ENCODE measurements around the gene SLC35E3.

Gene SLC35E3

GRCh38 chr12:68771223-68771925, 25.4 kb downstream of the SLC35E3 start:
- DNase-seq, result no peak

DNA sequence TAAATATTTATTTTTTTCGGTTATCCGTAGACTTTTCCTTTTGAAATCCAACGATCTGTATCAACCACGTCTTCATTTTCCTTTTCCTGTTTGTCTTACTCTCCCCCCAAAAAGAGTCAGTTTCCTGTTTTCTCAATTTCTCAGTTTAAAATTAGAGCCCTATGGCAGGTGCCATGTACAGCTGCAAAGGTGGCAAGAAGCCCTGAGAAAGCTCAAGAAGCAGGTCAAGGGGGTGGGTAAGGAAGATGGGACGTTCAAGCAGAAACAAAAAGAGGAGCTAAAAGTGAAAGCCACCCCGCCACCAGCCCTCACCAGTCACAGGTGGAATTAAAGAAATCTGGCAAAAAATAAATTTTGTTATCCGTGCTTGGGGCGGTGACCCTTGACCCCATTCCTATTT, 26.7 kb downstream of the SLC35E3 start:
- DNase-seq, result no peak

DNA sequence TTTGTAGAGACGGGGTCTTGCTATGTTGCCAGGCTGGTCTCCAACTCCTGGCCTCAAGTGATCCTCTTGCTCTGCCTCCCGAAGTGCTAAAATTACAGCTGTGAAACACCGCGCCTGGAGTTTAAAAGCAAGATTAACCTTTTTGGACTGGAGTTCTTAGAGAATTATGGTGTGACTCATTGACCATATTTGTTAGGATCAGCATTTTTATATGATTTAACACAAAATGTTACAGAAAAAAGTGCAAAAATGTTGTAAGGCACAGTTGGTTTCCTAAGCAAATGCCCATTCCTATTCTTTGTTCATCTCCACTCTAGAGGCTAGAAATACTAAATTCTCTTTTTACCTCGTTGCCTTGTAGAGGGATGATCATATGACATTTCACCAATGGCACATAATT, 27.6 kb downstream of the SLC35E3 start:
- DNase-seq, result no peak

- DNase-seq, result no peak
Observed at GRCh38 chr12:68775121-68775630, 29.2 kb downstream of the SLC35E3 start.

DNA sequence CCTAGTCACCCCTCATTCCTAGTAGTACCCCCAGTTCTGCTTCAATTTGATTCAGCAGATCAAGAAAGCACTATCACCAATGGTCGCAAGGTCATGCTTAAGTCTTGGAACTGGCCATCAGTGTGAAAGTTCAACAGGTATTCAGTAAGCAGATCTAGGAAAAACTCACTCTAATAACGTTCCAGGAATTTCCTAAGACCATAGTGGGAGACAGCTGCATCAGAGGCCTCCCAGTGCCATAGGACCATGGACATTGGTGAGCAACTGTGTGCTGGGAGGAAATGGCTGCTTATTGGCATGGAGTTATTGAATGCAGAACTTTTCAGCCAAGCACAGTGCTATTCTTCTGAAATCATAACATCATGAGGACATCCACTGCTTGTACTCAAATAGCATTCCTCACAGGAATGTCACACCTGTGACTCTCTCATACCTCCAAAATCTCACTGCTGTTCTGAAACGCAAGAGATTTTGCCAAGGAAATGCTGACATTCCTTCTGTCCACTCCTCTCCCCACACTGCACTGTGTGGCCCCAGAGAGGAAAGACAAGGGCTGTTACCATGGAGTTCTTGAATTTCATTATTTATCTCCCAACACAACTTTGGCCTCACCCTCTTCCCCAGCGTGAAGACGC, 31.1 kb downstream of the SLC35E3 start:
- DNase-seq, result no peak

GRCh38 chr12:68779280-68779679, 33.3 kb downstream of the SLC35E3 start:
- no peak for DNase-seq

GRCh38 chr12:68780731-68781130, 34.8 kb downstream of the SLC35E3 start:
- no peak for DNase-seq

GRCh38 chr12:68781728-68782127, 35.8 kb downstream of the SLC35E3 start:
- DNase-seq, result no peak

DNA sequence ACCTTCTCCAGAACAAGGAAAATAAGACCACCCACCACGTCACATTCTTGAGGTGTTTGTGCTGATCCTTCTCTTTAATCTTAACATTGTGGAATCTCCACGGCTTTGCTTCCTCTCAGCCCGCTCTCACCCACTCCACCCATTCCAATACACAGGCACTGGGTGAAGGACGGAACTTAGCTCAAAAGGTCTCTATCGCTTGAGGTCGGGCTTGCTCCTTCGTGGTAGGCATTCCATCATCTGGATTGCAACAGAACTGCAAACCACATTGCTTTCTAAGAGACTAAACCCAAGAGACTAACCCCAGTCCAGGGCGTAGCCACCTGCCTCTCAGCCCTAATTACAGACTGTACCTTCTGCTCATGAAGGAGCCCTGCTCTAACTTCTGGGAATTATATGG, 38.0 kb downstream of the SLC35E3 start:
- no peak for DNase-seq

DNA sequence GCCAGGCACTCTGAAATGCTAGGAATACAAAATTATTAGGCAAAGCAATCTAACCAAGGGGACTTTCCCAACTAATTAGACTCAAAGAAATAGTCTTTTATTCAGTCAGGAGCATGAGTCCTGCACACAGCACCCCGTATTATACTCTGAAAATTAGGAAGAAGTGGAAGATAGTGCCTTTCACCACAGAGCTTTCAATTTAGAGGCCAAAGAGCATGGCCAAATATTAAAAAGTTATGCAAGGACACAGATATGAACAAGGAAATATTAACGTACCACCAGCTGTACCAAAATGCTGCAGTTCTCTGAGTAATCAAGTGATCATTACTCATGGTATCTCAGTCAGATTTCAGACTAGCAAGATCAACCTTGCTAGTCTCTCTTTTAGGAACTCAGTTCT, 39.4 kb downstream of the SLC35E3 start:
- no peak for DNase-seq

GRCh38 chr12:68785823-68786222, 39.8 kb downstream of the SLC35E3 start:
- DNase-seq, result no peak

- DNase-seq, result no peak
Observed at GRCh38 chr12:68786929-68787328, 41.0 kb downstream of the SLC35E3 start.

DNA sequence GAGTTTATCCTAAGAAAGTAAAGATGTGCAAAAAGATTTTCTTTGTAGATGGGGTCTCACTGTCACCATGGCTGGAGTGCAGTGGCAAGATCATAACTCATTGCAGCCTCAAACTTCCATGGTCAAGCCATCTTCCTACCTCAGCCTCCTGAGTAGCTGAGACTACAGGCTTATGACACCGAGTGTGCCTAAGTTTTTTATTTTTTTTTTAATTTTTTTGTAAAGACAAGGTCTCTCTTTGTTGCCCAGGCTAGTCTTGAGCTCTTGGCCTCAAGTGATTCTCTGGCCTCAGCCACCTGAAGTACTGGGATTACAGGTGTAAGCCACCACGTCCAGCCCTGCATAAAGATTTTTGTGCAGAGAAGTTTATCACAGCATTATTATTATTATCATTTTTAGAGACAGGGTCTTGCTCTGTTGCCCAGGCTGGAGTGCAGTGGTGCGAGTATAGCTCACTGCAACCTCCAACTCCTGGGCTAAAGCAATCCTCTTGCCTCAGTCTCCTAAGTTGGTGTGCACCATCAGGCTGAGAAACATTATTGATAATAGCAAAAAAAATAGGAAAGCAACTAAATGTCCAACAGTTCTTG, 42.7 kb downstream of the SLC35E3 start:
- no peak for DNase-seq

DNA sequence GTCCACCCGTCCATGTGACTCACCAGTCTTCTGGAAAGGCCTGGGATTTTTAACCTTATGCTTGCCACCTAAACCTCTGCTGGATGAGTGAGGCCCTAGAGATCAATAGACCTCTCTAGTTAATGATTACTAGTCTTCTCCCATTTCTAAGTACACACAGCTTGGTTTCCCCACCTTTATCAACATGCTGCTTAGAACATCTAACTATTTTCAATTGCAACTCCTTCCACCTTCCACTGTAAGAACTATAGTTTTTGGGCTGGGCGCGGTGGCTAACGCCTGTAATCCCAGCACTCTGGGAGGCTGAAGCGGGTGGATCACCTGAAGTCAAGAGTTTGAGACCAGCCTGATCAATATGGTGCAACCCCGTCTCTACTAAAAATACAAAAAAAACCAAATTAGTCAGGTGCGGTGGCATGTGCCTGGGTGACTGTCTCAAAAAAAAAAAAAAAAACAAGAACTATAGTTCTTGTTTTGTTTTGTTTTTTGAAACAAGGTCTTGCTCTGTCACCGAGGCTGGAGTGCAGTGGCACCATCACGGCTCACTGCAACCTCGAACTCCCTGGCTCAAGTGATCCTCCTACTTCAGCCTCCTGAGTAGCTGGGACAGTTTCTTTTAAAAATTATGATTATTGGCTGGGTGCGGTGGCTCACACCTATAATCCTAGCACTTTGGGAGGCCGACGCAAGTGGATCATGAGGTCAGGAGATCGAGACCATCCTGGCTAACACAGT, 43.3 kb downstream of the SLC35E3 start:
- DNase-seq, result no peak

DNA sequence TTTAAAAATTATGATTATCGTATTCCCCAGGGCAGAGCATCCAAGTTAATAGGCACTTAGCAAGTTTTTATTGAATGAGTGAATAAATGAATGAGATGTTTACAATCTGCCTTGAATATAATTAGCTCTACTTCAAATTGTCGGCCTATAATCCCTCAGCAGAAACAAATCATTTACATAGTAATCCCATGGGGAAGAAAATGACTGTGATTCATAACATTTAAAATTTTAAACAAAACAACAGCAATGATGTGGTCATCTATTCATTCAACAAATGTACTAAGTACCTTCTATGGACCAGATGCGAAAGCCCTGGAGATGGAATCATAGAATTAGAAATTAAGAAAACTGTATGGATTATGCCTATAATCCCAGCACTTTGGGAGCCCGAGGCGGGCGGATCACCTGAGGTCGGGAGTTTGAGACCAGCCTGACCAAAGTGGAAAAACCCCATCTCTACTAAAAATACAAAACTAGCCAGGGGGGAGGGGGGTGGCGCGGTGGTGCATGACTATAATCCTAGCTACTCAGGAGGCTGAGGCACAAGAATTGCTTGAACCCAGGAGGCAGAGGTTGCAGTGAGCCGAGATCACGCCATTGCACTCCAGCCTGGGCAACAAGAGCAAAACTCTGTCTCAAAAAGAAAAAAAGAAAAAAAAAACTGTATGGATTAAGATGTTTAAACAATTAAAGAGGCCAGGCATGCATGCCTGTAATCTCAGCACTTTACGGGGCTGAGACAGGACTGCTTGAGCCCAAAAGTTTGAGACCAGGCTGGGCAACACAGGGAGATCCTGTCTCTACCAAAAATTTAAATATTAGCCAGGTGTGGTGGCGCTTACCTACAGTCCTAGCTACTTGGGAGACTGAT, 44.3 kb downstream of the SLC35E3 start:
- DNase-seq, result no peak

- DNase-seq, result no peak
Observed at GRCh38 chr12:68790952-68791234, 44.9 kb downstream of the SLC35E3 start.

GRCh38 chr12:68791897-68792481, 46.0 kb downstream of the SLC35E3 start:
- DNase-seq, result no peak

- DNase-seq, result no peak
Observed at GRCh38 chr12:68792952-68793351, 47.0 kb downstream of the SLC35E3 start.

GRCh38 chr12:68793436-68793835, 47.5 kb downstream of the SLC35E3 start:
- DNase-seq, result no peak

DNA sequence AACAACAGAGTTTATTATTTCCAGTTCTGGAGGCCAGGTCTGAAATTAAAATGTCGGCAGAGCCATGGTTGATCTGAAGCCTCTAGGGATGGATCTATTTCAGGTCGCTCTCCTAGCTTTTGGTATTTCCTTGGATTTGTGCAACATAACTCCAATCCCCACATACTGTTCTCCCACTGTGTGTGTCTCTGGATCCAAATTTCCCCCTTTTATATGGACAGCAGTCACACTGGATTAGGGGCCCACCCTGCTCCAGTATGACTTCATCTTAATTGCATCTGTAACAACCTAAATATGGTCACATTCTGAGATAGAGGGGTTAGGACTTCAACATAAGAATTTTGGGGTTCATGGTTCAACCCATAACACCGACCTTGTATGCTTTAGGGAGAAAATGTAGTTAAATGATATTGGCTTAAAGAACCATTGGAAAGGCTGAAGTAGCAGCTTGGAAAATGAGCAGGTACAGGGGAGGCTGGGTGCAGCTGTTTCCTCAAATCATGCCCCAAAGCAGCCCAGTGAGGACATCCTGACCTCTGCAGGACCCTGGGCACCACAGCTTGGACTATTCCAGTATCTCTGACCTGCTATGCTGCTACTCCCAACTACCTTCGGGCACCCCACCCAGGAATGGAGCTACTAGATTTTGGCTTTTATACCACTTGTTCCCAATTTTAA, 48.1 kb downstream of the SLC35E3 start:
- no peak for DNase-seq

GRCh38 chr12:68794653-68795251, 48.8 kb downstream of the SLC35E3 start:
- DNase-seq, result no peak
